GM19455 (cell line): ENCODE data around the gene CACNB4.
"Not testable (repeated sequence)": the region's sequence is repeated elsewhere in the genome, so short reads cannot be mapped to it uniquely, and the experiment has no call there.

Experiments
- ATAC-seq: cut with Tn5 transposase; IDR thresholded peaks from one replicate; pipeline ENCODE4 v1.9.1; 2021; ENCODE audit not compliant: unreplicated experiment

CACNB4 gene

GRCh38 chr2:151908204-151908882 lies 190.5 kb downstream of the CACNB4 start:
- ATAC-seq, result no peak

DNA sequence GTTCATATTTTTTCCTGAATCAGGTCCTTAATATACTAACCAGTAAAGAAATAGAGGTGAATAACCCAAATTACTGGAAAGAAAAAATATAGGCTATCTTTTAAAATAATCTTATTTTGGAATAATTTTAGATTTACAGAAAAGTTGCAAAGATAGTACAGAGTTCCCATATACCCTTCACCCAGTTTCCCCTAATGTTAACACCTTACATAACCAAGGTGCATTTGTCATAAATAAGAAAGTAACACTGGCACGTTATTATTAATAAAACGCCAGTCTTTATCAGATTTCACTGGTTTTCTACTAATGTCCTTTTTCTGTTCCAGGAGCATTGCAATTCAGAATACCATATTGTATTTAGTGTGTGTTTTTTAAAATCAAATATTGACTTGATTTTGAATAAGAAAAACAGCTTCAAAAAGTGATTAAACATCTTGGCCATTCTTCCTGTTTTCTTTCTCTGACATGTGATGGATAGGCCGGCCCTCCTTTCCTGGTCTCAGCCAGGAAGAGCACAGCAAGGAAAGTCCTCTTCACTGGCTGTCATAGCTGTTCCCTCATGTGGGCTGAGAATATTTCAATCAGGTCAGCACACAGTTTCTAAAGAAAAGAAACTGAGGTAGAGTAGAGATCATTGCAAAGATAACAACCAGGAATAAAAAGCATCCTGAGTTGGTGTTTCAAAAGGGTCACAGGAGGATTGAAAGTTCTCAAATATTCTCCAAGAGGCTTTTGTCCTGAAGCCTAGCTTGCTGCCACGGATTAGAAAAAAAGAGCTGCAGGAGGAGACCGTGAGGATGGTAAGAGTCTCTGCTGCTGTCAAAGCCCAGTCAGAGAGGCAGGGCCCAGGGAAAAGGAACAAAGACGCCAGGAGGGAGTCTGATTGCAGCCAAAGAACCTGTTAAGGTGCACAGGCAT lies 191.3 kb downstream of the CACNB4 start:
- ATAC-seq, result no peak

DNA sequence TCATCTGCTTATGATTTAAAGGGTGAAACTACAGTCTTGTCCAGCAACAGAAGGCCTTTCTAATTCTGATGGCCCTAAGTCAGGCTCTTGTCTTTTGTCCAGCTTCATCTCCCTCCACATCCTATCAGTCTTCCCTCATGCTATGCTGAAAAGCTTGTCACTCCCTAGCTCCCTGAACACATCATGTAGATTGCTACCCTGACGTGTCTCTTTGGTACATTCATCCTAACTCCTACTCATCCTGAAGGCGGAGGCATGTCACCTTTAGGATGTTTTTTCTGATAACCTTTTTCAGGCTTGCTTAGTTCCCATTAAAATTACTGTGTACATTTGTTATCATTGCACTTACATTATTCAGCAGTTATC lies 192.2 kb downstream of the CACNB4 start:
- peak; percentile 15 for ATAC-seq

- peak; percentile 80 for ATAC-seq
Observed at GRCh38 chr2:151905963-151906632, 192.7 kb downstream of the CACNB4 start.

GRCh38 chr2:151904807-151905206 lies 194.0 kb downstream of the CACNB4 start:
- ATAC-seq, result no peak

DNA sequence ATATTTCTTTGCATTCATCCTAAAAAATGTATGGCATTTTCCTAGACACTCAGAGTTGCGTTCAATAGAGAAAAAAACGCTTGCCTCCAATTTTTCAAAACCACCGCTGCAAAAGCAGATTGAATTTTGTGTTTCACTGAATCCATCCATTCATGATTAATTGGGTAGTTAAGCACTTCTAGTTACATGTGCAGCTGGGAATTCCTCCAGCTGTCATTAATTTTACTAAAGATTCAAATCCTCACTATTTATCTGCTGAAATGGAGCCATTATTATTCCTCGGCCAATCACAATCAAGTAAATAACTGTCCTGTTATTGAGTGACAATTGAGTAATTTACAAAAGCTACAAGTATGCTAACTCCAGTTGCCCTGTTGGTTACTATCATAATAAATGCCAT lies 194.8 kb downstream of the CACNB4 start:
- ATAC-seq, result no peak

- ATAC-seq, result no peak
Observed at GRCh38 chr2:151902829-151903228, 196.0 kb downstream of the CACNB4 start.

DNA sequence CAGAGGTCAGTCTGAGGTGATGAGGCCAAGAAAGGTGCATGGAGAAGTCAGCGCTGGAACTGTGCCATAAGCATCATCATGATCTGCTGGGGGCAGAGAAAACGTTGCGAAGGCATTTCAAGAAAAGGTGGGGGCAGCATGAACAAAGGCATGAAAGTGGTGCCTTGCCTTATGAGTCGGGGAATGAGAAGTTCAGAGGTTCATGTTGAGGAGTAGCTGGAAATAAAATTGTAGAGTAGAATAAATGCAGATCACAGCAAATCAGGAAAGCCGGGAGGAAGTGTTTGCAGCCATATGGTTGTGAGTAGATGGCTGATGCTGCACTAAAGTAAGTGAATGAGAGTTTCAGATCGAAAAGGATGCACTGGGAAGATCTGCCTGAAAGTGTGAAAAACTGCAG lies 198.5 kb downstream of the CACNB4 start:
- no peak for ATAC-seq

DNA sequence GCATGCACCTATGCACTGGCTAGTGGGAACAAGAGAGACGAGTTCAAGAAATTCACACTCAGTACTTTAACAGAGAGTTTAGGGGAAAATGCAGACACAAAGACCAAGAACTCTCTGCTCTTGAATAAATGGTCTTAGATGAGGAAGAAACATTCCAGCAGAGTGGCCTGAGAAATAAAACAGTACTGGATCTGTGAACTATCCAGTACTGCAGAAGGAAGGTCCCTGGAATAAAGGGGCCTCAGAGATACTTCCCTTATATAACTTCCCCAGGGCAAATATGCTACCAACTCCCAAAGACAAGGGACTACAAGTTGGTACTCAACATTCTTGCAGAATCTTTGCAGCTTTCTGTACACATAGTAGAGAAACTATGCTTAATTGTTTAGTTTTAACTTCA lies 199.7 kb downstream of the CACNB4 start:
- ATAC-seq, result no peak

DNA sequence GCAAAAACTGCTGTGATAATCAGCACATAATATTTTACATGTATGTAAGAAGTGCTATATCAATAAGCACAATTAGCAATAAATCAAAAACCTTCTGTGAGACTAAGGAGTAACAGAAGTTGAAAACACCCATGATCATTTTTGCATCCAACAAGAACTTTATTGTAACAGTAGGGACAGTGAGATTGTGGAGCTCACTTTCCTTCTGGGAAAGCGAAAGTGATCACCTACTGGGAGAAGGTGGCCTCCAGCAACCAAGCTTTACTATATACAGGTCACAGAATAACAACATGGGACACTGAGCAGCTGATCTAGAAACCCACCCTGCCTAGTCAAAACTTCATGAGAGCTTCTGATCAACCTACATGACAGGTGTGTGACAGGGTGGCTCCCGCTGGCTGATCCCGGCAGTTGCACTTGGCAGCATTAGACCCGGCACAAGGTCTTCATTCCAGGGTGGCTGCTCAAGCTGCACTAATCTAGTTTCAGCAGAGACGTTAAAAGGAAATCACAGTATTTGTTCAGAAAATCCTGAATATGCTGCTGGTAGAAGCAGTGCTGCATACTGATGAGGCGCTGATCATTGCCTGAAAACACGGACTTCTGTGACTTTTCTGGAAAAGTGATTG lies 207.2 kb downstream of the CACNB4 start:
- no peak for ATAC-seq

DNA sequence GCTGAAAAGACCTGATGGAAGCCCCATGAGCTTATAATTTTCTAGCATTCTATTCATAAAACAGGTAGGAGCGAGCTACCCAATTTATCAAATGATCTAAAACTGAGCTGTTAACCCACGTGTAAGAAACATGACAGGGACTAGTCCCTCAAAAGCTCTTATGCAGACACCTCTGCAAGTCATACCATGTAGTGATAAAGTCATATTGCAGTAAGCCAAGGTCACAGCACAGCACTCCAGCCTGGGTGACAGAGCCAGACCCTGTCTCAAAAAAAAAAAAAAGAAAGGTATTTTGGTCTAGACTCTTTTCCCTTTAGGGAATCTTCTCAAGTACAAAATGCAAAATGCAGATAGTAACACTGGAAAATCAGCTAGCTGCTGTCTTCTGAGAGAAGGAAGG lies 211.7 kb downstream of the CACNB4 start:
- ATAC-seq, result no peak

- ATAC-seq, result no peak
Observed at GRCh38 chr2:151886241-151886640, 212.6 kb downstream of the CACNB4 start.

GRCh38 chr2:151882786-151883445 lies 215.9 kb downstream of the CACNB4 start:
- ATAC-seq, result no peak

GRCh38 chr2:151881342-151881741 lies 217.5 kb downstream of the CACNB4 start:
- ATAC-seq, result no peak

DNA sequence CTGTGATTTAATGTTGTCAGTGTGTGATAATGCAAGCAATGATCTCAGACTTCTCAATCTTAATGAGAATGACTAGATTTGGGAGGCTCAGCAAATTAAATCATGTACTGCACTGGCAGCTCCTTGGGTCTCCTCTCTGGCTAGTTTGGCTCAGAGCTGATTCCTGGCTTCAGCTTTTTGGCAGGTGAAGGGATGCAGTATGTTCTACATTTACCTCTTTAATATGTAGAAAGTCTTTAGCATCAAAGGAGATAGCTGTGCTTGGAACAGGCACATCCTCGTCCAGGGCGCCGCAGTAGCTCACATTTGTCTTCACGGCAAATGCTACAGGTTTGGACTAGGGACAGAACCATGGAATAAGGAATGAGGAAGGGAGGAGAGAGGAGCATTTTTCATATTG lies 218.3 kb downstream of the CACNB4 start:
- no peak for ATAC-seq

DNA sequence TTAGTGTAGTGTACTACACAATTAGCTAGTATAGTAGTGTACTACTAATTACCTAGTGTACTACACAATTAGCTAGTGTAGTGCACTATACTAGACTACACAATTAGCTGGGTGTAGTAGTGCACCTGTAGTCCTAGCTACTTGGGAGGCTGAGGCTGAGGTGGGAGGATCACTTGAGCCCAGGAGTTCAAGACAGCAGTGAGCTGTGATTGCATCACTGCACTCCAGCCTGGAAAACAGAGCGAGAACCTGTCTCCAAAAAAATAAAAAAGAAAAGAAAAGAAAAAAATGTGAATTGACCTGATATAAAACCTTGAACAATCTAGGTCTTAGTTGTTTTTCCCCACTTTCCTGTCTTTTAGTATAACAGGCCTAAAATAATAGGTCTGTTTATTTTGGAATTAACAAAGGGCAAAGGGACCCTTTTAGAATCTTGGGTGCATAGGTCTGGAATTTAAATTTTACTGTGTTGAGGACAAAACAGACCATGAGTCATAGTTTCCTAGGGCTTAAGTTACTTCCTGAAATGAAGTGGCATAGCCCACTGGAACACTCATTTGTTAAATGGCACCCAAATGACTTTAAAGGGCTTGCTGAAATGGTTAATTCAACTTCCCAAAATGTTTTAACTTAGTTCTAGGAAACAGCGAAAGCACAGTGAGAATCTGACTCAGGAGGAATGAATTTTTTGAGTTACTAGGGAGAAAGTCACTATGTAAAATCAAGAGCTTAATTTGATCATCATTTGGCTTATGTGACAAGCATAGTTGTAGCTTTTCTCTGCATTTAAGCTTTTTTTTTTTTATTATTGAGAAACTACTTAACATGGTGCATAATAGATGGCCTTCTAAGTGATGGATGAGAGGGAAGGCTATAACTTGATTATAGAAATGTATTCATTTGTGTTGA lies 219.9 kb downstream of the CACNB4 start:
- no peak for ATAC-seq

DNA sequence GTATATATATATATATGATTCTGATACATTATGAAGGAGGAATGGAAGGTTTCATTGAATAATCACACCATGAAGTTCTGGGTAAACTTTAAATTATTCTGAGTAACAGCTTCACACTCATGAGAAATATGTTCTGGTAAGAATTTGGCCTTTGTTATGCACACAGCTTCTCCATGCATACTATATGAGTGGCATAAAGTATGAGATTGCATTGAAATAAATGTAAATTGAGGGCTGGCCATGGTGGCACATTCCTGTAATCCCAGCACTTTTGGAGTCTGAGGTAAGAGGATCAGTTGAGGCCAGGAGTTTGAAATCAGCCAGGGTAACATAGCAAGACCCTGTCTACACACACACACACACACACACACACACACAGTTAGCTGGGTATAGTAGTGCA lies 220.6 kb downstream of the CACNB4 start:
- no peak for ATAC-seq

DNA sequence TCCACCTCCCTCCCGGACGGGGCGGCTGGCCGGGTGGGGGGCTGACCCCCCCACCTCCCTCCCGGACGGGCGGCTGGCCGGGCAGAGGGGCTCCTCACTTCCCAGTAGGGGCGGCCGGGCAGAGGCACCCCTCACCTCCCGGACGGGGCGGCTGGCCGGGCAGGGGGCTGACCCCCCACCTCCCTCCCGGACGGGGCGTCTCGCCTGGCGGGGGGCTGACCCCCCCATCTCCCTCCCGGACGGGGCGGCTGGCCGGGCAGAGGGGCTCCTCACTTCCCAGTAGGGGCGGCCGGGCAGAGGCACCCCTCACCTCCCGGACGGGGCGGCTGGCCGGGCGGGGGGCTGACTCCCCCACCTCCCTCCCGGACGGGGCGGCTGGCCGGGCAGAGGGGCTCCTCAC lies 223.2 kb downstream of the CACNB4 start:
- not testable (repeated sequence) for ATAC-seq

- ATAC-seq, result no peak
Observed at GRCh38 chr2:151872463-151872862, 226.4 kb downstream of the CACNB4 start.

GRCh38 chr2:151869291-151869690 lies 229.6 kb downstream of the CACNB4 start:
- ATAC-seq, result no peak
